HG02970 (cell line): ENCODE measurements around the gene THUMPD2.
"Not testable (repeated sequence)": the region's sequence is repeated elsewhere in the genome, so short reads cannot be mapped to it uniquely, and the experiment has no call there.

Experiments
- ATAC-seq: cut with Tn5 transposase; IDR thresholded peaks from one replicate; pipeline ENCODE4 v1.9.1; 2021; ENCODE audit warnings: mild to moderate bottlenecking, moderate library complexity, moderate number of reproducible peaks; ENCODE audit not compliant: unreplicated experiment, low FRiP score

Gene THUMPD2

DNA sequence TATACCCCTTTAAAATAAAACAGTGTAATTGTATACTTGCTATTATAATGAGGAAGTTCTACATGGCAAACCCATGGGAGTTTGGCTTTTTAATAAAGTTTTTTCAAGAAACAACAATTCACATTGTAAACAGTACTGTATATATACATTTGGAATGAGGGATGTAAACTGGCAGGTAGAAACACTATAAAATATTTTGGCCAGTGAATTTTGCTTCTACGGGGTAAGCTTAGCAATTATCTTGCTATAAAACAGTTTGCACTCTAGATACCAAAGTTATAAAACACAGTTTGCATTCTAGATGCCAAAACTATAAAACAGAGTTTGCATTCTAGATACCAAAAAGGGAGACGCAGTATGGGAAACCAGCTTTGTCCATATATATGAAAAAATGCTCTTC, 16.6 kb downstream of the THUMPD2 start:
- no peak for ATAC-seq

DNA sequence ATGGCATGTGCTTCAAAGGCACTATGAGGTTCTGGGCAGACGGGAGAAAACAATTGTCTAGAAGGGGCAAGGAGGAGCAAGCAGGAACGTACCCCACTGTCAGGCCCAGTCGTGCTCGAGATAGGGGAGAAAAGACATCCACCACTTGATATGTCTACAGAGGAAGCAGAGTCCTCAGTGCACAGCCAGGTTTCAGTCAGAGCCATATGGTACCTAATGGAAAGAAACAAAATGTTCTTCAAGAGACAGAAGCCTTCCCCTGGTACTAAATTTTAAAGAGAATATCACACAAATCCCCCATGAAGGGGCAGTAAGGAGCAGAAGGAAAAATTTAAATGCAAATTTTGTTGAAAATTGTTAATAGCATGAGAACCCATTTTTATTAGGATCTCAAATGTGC, 21.9 kb downstream of the THUMPD2 start:
- ATAC-seq, result no peak

DNA sequence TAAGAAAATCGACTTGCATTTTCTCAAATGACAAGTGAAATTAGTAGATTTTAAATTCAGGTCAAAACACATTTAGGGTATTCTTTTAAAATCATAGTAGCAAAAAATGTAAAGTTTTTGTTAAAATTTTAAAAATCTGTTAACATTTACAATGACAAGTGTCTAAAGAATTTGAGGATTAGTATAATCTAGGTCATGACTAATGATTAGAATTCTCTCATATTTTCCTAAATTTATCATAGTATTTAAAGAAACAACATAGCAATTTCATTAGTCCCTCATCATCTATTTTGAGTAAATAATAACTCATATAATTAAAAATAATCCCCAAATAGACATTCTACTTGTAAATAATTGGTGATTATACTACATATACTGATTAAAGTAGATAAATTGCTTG, 23.6 kb downstream of the THUMPD2 start:
- no peak for ATAC-seq

DNA sequence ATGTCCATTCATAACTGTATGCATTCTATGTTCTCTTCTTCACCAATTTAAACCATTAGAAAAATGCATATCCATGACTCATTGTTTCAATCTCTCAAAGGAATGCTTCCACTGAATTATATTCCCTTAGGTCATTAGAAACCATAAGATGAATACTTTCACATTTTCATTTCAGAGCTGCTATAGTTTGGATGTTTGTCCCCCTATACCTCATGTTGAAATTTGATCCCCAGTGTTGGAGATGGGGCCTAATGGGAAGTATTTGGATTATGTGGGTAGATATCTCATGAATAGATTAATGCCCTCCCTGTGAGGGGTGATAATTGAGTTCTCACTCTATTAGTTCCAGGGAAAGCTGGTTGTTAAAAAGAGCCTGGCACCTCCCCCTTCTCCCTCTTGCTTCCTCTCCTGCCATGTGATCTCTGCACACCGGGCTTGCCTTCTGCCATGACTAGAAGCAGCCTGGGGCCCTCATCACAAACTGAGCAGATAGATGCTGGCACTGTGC, 35.7 kb downstream of the THUMPD2 start:
- no peak for ATAC-seq

DNA sequence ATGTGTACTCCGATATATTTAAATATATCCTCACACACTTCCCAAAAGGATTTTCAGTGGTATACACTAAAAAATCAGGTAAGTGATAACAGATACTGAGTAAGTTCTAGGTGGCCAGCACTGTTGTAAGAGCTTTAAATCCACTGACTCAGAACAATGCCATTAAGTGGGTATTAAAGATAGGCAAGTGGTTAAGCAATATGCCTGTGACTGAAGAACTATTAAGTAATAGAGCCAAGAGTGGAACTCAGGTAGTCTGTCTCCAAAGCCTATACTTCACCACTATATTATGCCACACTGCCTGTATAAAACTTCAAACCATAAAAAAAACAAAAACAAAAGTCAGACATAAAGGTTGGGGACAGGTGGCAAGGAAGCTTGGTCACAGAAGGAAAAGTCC, 37.2 kb downstream of the THUMPD2 start:
- ATAC-seq, result no peak

DNA sequence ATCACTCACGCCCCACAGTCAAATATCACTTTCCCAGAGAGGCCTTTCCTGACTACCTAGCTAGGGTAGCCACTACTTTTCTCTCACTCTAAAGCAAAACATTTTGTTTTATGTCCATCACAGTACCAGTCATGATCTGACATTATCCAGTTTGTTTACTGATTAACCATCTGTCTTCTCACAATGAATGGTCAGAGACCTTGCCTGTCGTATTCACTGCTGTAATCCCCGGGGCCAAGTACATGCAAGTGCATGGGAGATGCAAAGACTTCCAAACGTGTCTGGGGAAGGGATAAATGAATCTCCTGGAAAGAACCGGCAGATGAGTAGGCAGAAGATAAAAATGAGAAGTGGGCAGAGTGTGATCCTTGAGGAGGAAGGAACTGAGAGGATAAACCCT, 39.7 kb downstream of the THUMPD2 start:
- ATAC-seq, result no peak

DNA sequence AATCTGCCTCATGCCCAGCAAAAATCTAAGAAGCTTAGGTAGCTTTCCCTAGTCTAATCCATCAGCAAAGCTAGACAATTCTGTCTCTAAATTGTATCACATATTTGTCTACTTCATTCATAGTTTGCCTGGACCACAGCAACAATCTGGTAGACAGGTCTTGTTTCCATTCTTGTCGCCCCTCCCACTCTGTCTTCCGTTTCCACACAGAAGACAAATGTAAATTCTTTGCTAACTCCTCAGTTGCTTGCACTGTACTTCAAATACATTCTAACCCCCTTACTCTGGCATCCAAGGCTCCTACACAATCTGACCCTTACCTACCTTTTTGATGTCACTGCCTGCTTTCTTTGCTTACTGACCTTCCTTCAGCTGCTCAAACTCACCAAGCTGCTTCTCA, 40.1 kb downstream of the THUMPD2 start:
- no peak for ATAC-seq

DNA sequence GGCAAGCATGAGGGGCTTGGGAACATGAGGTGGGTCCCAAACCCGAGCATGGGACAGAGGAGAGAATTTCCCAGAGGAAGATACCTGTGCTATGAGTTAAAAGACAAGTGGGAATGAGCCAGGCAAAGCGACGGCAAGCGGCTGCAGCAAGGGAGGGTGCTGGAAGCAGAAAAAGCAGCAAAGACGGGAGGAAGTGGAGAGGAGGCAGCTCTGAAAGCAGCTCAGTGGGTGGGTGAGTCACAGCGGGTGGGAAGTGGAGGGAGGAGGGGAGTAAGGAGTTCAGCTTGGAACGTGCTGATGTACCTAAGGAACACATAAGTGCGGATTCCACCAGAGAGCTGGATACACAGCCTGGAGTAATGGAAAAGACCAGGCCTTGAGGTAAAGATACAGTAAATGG, 41.4 kb downstream of the THUMPD2 start:
- ATAC-seq, result no peak

DNA sequence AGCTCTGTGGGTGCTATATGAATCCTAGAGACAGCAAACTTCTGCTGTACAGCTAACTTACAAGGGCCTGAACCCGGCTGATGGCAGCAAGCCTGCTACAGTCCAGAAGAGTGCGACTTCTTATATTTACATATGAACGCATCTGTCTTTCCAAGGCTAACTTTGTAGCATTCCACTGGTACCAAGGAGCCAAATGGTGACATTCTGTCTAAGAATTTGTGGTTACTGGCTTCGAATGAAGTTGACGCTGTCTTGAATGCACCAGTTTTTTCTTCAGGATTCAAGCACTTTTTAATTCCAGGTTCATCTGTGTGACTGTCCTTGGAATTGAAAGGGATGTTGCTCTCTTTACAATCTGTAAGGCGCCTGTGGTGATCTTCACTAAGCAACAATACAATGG, 42.4 kb downstream of the THUMPD2 start:
- ATAC-seq, result no peak

DNA sequence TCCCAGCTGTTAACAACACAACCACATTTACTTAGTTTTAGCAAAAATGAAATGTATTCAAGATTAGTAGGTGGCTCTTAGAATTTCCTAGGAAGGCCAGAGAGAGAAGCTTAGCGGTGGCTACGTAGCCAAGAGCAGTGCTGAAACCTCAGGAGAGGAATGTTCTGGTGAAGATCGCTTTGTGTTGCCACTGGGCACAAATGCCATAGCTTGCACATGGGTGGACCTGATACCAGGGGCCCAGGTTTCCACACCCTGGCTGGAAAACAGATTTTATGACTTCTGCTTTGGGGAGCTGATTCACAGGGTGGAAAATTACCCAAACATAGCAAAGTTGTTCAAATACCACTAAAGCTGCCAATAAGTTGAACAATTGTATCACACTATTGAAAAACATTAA, 43.4 kb downstream of the THUMPD2 start:
- no peak for ATAC-seq

DNA sequence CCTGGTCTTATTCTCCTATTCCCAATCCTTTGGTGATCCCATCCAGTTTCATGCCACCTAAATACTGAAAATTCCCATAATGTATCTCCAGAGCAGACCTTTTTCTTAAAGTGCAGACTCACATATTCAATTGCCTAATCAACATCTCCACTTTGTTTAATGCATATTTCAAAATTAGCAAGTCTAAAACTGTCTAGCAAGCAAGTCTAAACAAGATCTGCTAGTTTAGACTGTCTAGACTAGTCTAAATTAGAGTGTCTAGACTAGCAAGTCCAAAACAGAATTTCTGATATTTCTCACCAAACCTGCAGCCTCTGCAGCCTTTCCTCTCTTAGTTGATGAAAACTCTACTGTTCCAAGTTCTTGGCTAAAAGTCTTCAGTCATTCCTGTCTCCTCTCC, 44.6 kb downstream of the THUMPD2 start:
- no peak for ATAC-seq

DNA sequence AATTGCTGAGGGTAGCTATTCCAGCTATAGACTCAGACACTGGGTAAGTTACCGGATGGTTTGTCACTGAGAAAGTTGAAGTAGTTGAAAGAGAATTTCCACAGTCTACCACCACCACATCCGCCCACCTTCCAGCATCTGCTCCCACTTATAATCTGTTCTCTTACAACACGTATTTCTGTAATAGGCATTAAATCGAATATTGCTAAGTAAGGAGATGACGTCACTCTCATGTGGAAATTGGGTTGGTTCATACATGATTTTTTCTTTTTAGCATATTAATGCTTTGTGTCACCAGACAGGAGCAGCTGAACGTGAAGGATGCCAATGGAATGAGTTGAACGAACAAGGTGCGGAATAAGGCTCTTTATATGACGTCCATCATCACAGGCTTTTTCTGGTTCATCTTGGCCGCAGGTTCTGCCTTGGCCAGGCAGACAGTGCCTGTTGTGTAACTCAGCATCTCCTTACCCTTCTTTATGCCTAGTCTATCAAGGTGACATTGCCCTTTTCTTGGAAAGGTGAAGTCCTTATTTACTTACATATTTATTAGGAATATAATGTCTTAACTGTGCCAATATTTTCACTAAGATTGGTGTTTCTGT, 45.9 kb downstream of the THUMPD2 start:
- ATAC-seq, result no peak

DNA sequence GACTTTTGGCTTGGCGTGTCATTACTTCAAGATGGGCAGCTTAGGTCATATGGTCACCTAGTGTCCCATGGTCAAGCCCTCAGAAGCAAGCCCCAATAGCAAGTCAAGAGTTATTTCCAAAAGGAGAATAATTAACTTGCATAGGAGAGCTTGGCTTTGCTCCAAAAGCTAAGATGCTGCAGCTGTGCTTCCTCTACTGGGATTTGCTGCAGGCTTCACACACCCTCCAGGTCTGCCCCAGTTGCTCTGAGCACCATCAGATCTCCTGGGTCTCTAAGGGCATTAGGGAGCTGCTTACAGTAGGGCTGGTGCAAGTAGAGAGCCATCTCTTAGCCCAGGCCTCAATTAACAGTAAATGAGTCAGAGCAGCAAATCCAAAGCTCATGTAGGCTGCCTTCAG, 46.6 kb downstream of the THUMPD2 start:
- no peak for ATAC-seq

DNA sequence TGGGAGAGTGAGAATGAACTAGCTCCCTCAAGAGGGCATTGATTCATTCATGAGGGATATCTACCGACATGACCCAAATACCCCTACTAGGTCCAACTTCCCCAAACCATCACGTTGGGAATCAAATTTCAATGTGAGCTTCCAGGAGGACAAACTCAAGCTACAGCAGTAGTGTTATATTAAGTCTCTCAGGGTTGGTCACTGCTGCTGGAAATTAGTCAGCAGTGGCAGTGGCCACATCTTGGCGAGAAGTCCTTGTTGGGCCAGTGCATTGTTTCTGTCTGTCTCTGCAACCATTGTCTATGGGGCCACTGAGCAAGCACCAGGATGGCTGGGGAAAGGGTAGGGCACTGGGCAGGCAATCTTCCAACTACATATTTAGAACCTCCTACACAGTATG, 47.5 kb downstream of the THUMPD2 start:
- ATAC-seq, result no peak

DNA sequence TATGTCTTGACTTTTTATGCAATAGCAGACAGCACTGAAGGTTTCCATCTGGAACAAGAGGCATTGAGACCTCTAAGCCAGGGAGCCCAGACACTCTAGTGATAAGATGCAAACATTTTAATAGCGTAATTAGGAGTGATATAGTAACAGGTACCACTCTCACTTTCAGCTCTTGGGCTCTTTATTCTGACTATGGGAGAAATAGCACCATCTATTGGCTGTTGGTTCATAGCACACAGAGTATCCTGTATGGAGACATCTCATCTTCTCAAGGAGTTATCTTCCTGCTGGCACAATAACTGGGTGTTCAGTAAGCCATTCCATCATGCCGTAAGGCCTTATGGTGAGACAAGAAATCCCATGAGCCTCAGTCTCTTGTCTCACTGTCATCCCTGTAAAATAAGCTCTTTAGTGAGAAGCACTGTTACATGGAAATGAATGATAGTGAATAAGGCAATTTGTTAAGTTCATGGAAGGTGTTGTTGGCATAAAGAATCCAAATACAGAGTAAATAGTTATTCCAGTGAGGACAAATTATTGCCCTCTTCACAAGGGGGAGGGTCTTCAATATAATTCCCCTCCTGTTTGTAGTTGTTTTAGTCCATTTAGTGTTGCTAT, 48.3 kb downstream of the THUMPD2 start:
- no peak for ATAC-seq

DNA sequence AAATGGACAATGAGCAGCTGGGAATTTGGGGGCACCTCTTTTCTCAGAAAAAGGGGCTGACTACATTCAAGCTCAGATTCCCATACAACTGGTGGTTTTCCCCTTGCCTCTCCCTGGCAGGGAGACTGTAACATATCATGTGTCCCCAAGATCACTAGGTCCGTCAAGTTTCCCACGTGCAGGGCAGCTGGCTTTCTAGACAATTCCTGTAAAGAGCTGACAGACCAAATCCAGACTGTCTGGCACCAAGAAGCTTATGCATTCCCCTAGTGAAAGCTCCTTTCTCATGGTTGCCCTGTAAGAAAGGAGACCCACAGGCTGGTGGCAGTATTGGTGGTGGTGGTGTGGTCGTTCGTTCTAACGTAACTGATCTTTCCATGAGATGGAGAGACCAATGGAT, 48.8 kb downstream of the THUMPD2 start:
- no peak for ATAC-seq

DNA sequence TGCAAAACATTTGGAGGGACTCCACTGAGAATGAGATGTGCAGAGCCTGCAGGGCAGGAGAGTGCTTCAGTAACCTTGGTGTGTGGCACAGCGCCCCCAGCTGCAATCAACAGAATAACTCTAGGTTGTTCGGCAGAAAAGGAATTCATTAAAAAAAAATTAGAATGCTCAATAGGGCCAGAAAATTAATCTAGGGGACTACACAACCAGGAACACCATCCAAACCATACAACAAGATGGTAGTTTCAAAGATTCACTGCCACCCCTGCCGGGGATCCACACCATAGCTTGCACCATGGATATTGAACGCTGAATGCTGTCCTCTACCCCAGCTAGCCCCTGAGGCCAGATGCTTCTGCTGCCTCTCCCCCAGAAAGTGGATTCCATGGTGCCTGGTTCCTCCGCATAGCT, 50.1 kb downstream of the THUMPD2 start:
- no peak for ATAC-seq

DNA sequence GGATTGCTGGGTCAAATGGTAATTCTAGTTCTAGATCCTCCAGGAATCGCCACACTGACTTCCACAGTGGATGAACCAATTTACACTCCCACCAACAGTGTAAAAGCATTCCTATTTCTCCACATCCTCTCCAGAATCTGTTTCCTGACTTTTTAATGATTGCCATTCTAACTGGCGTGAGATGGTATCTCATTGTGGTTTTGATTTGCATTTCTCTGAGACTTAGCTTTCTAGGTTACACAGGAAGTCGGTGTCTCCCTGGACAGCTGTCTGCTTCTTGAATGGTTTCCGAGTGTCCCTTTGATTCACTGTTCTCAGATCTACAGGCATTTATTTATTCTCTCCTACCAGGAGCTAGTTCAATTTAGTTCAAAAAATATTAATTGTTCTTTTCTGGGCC, 51.0 kb downstream of the THUMPD2 start:
- not testable (repeated sequence) for ATAC-seq

DNA sequence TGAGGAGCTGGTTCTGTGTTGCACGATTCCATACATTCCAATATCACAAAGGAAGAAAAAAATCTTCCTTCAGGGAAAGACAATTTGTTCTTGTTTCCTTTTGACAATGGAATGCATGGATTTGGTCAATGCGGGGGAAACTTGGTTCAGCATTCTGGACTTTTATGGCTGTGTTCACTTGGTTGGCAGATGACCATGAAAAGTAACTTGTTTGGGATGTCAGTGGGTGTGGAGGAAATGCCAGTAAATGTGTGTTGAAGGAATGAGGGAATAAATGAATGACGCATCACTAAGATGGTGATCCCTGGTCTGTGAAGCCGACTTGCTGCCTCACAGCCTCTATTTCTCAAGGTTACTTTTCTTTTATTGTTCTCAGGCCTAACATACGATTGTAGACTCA, 53.7 kb downstream of the THUMPD2 start:
- ATAC-seq, result no peak

DNA sequence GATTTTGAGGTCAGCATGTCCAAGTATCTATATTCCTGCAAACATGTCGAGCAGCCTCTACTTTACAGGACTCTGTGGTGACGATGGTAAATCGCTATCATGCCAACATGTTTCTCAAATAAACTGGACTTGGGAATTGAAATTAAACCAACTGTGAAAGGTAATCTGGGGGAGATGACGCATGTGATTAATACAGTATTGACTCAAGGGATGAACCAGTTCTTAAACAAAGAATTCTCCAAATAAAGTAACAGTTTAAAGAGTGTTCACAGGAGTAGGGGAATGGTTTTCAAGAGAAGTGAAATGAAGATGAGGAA, 54.3 kb downstream of the THUMPD2 start:
- no peak for ATAC-seq

DNA sequence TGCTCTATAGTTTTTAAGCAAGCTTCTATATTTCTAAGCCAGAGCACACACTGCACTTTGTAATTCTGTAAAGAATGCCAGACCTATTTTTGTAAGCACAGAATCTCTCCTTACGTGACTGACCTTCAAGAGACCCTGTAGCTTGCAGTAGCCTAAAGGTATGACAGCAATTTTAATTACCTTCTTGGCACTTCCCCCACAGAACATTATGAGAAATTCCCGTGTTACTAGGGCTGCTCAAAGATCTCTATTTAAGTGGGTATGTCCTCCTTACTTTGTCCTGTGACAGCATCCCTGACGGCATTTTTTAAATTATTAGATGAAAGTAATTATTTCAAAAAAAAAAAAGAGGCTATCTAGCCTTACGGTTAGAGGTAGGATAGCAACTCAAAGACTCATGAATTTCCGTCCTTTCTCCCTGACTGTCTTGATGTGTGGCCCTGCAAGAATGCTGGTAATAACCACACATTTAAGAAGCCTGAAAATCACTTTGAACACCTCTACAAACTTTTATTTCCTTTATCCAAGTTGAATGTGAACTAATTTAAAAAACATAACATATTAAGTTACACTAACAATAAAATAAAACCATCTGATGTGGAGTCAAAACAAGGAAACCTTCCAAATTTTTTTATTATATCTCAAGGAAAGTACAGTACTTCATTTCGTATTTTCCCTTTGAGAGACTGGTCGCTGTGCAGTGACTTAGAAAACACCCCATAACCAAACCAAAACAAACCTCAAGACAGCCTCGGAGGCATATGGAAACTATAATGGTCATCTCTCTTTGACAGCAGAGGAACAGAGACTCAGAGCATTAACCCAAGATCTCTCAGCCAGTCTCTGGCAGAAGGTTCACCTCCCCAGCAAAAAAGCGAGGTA, 54.9 kb downstream of the THUMPD2 start:
- no peak for ATAC-seq

DNA sequence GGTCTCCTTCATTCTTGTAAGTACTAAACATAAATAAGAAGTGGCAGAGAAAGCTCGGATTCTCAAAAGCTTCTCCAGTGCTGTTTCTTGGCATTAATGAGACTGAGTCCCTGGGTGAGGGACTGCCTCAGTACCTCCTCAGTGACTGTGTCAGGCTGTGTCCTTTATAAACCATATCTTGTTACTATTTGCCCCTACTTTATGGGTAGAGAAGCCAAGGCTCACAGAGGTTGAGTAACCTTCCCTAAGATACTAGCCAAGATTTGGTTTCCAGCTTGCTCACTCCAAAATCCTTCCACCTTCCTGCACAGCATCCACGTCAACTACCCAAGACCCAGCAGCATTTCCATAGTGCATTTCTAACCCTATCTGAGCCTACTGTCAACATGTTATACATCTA, 55.6 kb downstream of the THUMPD2 start:
- no peak for ATAC-seq
